ACHN (cell line): ENCODE measurements around the gene PSG5.
"Not testable (repeated sequence)": the region's sequence is repeated elsewhere in the genome, so short reads cannot be mapped to it uniquely, and the experiment has no call there.

Experiments used
- DNase-seq: peaks from one replicate; pipeline ENCODE4 v3.0.0-alpha.2; 2015
- in situ Hi-C: cut with HindIII; loops from 2 replicates; pipeline ENCODE4 v1.10.0; 2017; ENCODE audit warnings: low sequenced_read_pairs, low pct_ligation_motif_present, low pct_unique_long_range_greater_than_20kb

The PSG5 gene

GRCh38 chr19:43124360-43124759 is 62.0 kb downstream of the PSG5 start:
- in situ Hi-C loops: no loop called here

GRCh38 chr19:43120433-43121026 is 65.8 kb downstream of the PSG5 start:
- DNase-seq, in situ Hi-C loops: not testable (repeated sequence)

More at GRCh38 chr19:43124360-43124759, 62.0 kb downstream of the PSG5 start:
- DNase-seq: no peak

DNA sequence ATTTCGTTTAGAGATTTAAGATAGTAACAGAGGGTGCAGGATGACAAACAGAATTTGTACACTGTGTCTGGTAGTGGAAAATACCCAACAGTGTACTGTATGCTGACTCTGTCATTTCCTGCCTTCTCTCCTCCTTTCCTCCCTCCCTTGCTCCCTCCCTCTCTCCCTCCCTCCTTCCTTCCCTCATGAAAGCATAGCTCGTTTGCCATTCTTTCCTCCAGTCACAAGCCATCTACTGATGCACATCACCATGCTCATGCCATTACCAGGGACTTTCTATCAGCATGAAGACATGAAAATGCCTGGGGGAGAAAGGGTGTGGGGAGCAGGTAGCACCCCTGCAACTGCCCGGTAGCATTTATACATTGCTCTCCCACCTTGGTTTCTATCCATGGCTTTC is 66.8 kb downstream of the PSG5 start:
- in situ Hi-C loops, DNase-seq: not testable (repeated sequence)
